ENCODE measurements around the gene PLXNA4. TPM values are rescaled to one million over a fixed set of nuclear protein-coding genes. Genes with fewer than 3 reads are reported as not detected.

PLXNA4 gene
- total RNA-seq, 2 donors from 2014 or later: 1.4 to 2.3 TPM

- no peaks in the 10 kb centered on the region for H3K36me3 Mint-ChIP-seq (ENCODE audit: low read depth)
- no peaks in the 10 kb centered on the region for H3K9me3 Mint-ChIP-seq
- no peak overlapping the region for H3K4me3 Mint-ChIP-seq
- H3K27ac Mint-ChIP-seq: no peak overlapping the region
- H3K4me1 Mint-ChIP-seq: no peaks in the 10 kb centered on the region
- peaks cover 8% of the 10 kb centered on the region for H3K27me3 Mint-ChIP-seq
- no peak for ATAC-seq (replicated peaks)
These were observed 214.2 kb downstream of the PLXNA4 start for GRCh38 chr7:132362059-132362458.

GRCh38 chr7:132361146-132361545 lies 215.1 kb downstream of the PLXNA4 start:
- Mint-ChIP-seq H3K36me3 (ENCODE audit: low read depth) (no peaks in the 10 kb centered on the region), H3K27me3 (peaks cover 8% of the 10 kb centered on the region), H3K9me3 (no peaks in the 10 kb centered on the region), H3K4me1 (no peaks in the 10 kb centered on the region), H3K4me3 (no peak overlapping the region), H3K27ac (no peak overlapping the region)
- no peak for ATAC-seq (replicated peaks)

- no peaks in the 10 kb centered on the region for H3K36me3 Mint-ChIP-seq (ENCODE audit: low read depth)
- no peaks in the 10 kb centered on the region for H3K9me3 Mint-ChIP-seq
- H3K27me3 Mint-ChIP-seq: peaks cover 4% of the 10 kb centered on the region
- no peaks in the 10 kb centered on the region for H3K4me1 Mint-ChIP-seq
- ATAC-seq (replicated peaks): no peak
- H3K4me3 Mint-ChIP-seq: no peak overlapping the region
- no peak overlapping the region for H3K27ac Mint-ChIP-seq
These were observed 216.5 kb downstream of the PLXNA4 start for GRCh38 chr7:132359743-132360142.

GRCh38 chr7:132355048-132355447 lies 221.2 kb downstream of the PLXNA4 start:
- no peak for ATAC-seq (replicated peaks)
- Mint-ChIP-seq H3K4me3 (no peak overlapping the region), H3K4me1 (no peaks in the 10 kb centered on the region), H3K9me3 (no peaks in the 10 kb centered on the region), H3K36me3 (ENCODE audit: low read depth) (no peaks in the 10 kb centered on the region), H3K27me3 (peaks cover 7% of the 10 kb centered on the region), H3K27ac (no peak overlapping the region)

GRCh38 chr7:132354527-132354926 lies 221.7 kb downstream of the PLXNA4 start:
- no peaks in the 10 kb centered on the region for H3K9me3 Mint-ChIP-seq
- peaks cover 7% of the 10 kb centered on the region for H3K27me3 Mint-ChIP-seq
- no peak overlapping the region for H3K4me3 Mint-ChIP-seq
- no peaks in the 10 kb centered on the region for H3K36me3 Mint-ChIP-seq (ENCODE audit: low read depth)
- H3K4me1 Mint-ChIP-seq: no peaks in the 10 kb centered on the region
- no peak overlapping the region for H3K27ac Mint-ChIP-seq
- ATAC-seq (replicated peaks): no peak

GRCh38 chr7:132353936-132354335 lies 222.3 kb downstream of the PLXNA4 start:
- Mint-ChIP-seq H3K4me3 (no peak overlapping the region), H3K9me3 (no peaks in the 10 kb centered on the region), H3K27ac (no peak overlapping the region), H3K4me1 (no peaks in the 10 kb centered on the region), H3K27me3 (peaks cover 7% of the 10 kb centered on the region), H3K36me3 (ENCODE audit: low read depth) (no peaks in the 10 kb centered on the region)
- no peak for ATAC-seq (replicated peaks)

GRCh38 chr7:132352800-132353199 lies 223.5 kb downstream of the PLXNA4 start:
- no peak overlapping the region for H3K4me3 Mint-ChIP-seq
- H3K9me3 Mint-ChIP-seq: no peaks in the 10 kb centered on the region

GRCh38 chr7:132351954-132352499 lies 224.2 kb downstream of the PLXNA4 start:
- H3K9me3 Mint-ChIP-seq: no peaks in the 10 kb centered on the region
- no peak overlapping the region for H3K27ac Mint-ChIP-seq
- no peaks in the 10 kb centered on the region for H3K4me1 Mint-ChIP-seq
- ATAC-seq (replicated peaks): no peak
- H3K4me3 Mint-ChIP-seq: no peak overlapping the region
- peaks cover 16% of the 10 kb centered on the region for H3K27me3 Mint-ChIP-seq
- H3K36me3 Mint-ChIP-seq (ENCODE audit: low read depth): no peaks in the 10 kb centered on the region

More at GRCh38 chr7:132352800-132353199, 223.5 kb downstream of the PLXNA4 start:
- Mint-ChIP-seq H3K27ac (no peak overlapping the region), H3K4me1 (no peaks in the 10 kb centered on the region), H3K27me3 (peaks cover 11% of the 10 kb centered on the region), H3K36me3 (ENCODE audit: low read depth) (no peaks in the 10 kb centered on the region)
- no peak for ATAC-seq (replicated peaks)

- no peak overlapping the region for H3K27ac Mint-ChIP-seq
- H3K9me3 Mint-ChIP-seq: no peaks in the 10 kb centered on the region
- no peaks in the 10 kb centered on the region for H3K4me1 Mint-ChIP-seq
- peaks cover 18% of the 10 kb centered on the region for H3K27me3 Mint-ChIP-seq
- no peak overlapping the region for H3K4me3 Mint-ChIP-seq
- H3K36me3 Mint-ChIP-seq (ENCODE audit: low read depth): no peaks in the 10 kb centered on the region
- ATAC-seq (replicated peaks): no peak
These were observed 225.5 kb downstream of the PLXNA4 start for GRCh38 chr7:132350741-132351140.

GRCh38 chr7:132349075-132349474 lies 227.2 kb downstream of the PLXNA4 start:
- Mint-ChIP-seq H3K4me1 (no peaks in the 10 kb centered on the region), H3K9me3 (no peaks in the 10 kb centered on the region), H3K27ac (no peak overlapping the region), H3K4me3 (no peak overlapping the region), H3K27me3 (peaks cover 16% of the 10 kb centered on the region), H3K36me3 (ENCODE audit: low read depth) (no peaks in the 10 kb centered on the region)
- ATAC-seq (replicated peaks): no peak

GRCh38 chr7:132348341-132348740 lies 227.9 kb downstream of the PLXNA4 start:
- H3K4me3 Mint-ChIP-seq: no peak overlapping the region
- H3K9me3 Mint-ChIP-seq: no peaks in the 10 kb centered on the region
- no peaks in the 10 kb centered on the region for H3K4me1 Mint-ChIP-seq
- H3K36me3 Mint-ChIP-seq (ENCODE audit: low read depth): no peaks in the 10 kb centered on the region
- ATAC-seq (replicated peaks): no peak
- H3K27ac Mint-ChIP-seq: no peak overlapping the region
- H3K27me3 Mint-ChIP-seq: peaks cover 16% of the 10 kb centered on the region

- no peak overlapping the region for H3K4me3 Mint-ChIP-seq
- H3K4me1 Mint-ChIP-seq: no peaks in the 10 kb centered on the region
- H3K27me3 Mint-ChIP-seq: peaks cover 16% of the 10 kb centered on the region
- no peaks in the 10 kb centered on the region for H3K36me3 Mint-ChIP-seq (ENCODE audit: low read depth)
- ATAC-seq (replicated peaks): no peak
- H3K27ac Mint-ChIP-seq: no peak overlapping the region
- no peaks in the 10 kb centered on the region for H3K9me3 Mint-ChIP-seq
These were observed 228.4 kb downstream of the PLXNA4 start for GRCh38 chr7:132347858-132348257.

- no peak for ATAC-seq (replicated peaks)
- H3K4me1 Mint-ChIP-seq: no peaks in the 10 kb centered on the region
- H3K9me3 Mint-ChIP-seq: no peaks in the 10 kb centered on the region
- H3K4me3 Mint-ChIP-seq: no peak overlapping the region
- no peaks in the 10 kb centered on the region for H3K36me3 Mint-ChIP-seq (ENCODE audit: low read depth)
- no peak overlapping the region for H3K27ac Mint-ChIP-seq
- peaks cover 16% of the 10 kb centered on the region for H3K27me3 Mint-ChIP-seq
These were observed 229.1 kb downstream of the PLXNA4 start for GRCh38 chr7:132347123-132347522.

- H3K27ac Mint-ChIP-seq: no peak overlapping the region
- H3K27me3 Mint-ChIP-seq: peaks cover 13% of the 10 kb centered on the region
- no peaks in the 10 kb centered on the region for H3K4me1 Mint-ChIP-seq
- H3K9me3 Mint-ChIP-seq: no peaks in the 10 kb centered on the region
- no peak for ATAC-seq (replicated peaks)
- H3K36me3 Mint-ChIP-seq (ENCODE audit: low read depth): no peaks in the 10 kb centered on the region
- H3K4me3 Mint-ChIP-seq: no peak overlapping the region
These were observed 230.6 kb downstream of the PLXNA4 start for GRCh38 chr7:132345543-132346129.

GRCh38 chr7:132345030-132345429 lies 231.2 kb downstream of the PLXNA4 start:
- H3K27me3 Mint-ChIP-seq: peaks cover 13% of the 10 kb centered on the region
- H3K27ac Mint-ChIP-seq: no peak overlapping the region
- H3K9me3 Mint-ChIP-seq: no peaks in the 10 kb centered on the region
- H3K4me3 Mint-ChIP-seq: no peak overlapping the region
- no peak for ATAC-seq (replicated peaks)
- H3K4me1 Mint-ChIP-seq: no peaks in the 10 kb centered on the region
- H3K36me3 Mint-ChIP-seq (ENCODE audit: low read depth): no peaks in the 10 kb centered on the region

- H3K4me1 Mint-ChIP-seq: no peaks in the 10 kb centered on the region
- peaks cover 11% of the 10 kb centered on the region for H3K27me3 Mint-ChIP-seq
- no peak overlapping the region for H3K4me3 Mint-ChIP-seq
- ATAC-seq (replicated peaks): peak; percentile 16
- no peaks in the 10 kb centered on the region for H3K9me3 Mint-ChIP-seq
- H3K27ac Mint-ChIP-seq: no peak overlapping the region
- H3K36me3 Mint-ChIP-seq (ENCODE audit: low read depth): no peaks in the 10 kb centered on the region
These were observed 233.1 kb downstream of the PLXNA4 start for GRCh38 chr7:132343199-132343598.

All from activated T-helper 17 cell treated with anti-CD3 and anti-CD28 coated beads, Interleukin-2, amount 50 U/mL, for 72 hours (primary cell).